GM10266 (cell line): ENCODE data around the gene FBN2.

Source experiments
- DNase-seq: peaks from one replicate; pipeline ENCODE4 v3.0.0; 2012; ENCODE audit errors: extremely low spot score
- CTCF ChIP-seq: IDR thresholded peaks from 2 replicates; pipeline ENCODE4 v1.5.1; 2012; ENCODE audit warnings: mild to moderate bottlenecking, low read depth; ENCODE audit not compliant: control insufficient read depth, insufficient read depth; ENCODE audit errors: missing control alignments

The FBN2 gene

GRCh38 chr5:128228521-128228920 is 309.5 kb downstream of the FBN2 start:
- TF ChIP-seq CTCF: no peak
- DNase-seq: no peak

GRCh38 chr5:128228008-128228407 is 310.0 kb downstream of the FBN2 start:
- DNase-seq: no peak
- TF ChIP-seq CTCF: no peak

- no peak for DNase-seq
- TF ChIP-seq CTCF: no peak
These were observed 312.6 kb downstream of the FBN2 start for GRCh38 chr5:128225245-128226030.

DNA sequence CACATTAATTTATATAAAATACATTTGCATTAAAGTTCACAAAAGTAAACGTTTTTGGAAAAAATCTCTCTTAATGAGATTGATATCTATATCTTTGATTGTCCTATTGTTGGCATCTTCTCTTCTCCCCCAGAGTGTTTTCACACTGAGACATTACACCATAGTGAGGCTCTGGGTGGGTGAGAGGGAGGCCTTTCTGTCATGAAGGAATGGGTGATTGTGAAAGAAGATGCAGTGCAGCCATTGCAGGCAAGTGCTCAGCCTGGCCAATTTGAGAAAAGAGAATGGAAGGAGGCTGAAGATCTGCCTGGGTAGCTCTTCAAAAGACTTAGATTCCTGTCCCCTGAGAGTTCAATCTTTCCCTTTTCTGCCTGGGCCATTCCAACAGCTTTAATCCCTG is 313.7 kb downstream of the FBN2 start:
- no peak for TF ChIP-seq CTCF
- no peak for DNase-seq

GRCh38 chr5:128220841-128221240 is 317.2 kb downstream of the FBN2 start:
- TF ChIP-seq CTCF: no peak
- no peak for DNase-seq

DNA sequence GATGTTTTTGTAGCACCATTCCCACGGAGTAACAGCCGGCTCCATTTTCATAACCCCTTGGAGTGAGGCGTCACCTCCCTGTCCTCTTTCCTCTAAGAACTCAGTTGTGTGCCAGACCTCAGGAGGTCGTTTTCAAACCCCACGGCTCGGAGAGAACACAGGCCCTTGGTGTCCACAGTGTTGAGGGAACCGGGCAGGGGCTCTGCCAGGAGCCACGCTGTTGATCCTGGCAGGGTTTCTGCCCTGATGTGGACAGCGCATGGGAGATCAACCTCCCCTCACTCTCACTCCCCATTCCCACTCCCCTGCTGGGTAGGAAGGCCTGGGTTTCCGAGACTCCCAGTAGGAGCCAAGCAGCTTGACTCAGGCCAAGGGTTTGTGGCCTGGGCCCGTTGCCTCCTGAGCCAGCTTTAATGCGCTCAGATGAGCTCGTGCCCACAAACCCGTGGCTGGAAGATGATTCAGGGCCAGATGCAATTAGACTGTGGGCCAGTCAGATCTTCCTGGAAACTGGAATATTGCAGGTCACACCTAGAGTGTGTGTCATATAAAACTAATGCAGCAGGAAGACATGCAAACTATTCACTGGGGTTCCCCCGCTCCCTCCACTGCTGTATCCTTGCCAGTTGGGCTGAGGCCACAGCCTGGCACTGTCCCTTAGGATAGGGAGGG is 321.0 kb downstream of the FBN2 start:
- TF ChIP-seq CTCF: no peak
- no peak for DNase-seq

DNA sequence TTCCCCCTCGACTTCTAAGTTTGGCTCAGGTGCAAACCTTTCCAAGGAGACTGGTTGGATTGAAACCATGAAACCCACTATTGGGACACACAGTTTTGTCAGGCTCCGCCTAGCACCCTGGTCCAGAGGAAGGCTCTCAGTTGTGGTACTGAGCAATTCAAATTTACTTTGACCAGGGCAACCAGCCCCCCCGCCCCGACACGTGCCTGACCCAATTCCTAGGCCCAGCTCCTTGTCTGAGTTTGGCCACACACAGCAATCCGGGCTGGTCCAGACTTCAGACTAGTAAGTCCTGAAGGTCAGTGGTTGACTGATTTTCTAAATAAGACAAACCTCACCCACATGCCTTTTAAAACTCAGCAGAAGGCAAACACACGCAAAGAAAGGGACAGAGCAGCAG is 321.8 kb downstream of the FBN2 start:
- no peak for TF ChIP-seq CTCF
- no peak for DNase-seq
